GM18517 (cell line): ENCODE results near the gene PLIN3.
"Not testable (repeated sequence)": the region's sequence is repeated elsewhere in the genome, so short reads cannot be mapped to it uniquely, and the experiment has no call there.

Experiments used
- ATAC-seq: cut with Tn5 transposase; IDR thresholded peaks from one replicate; pipeline ENCODE4 v1.9.1; 2021; ENCODE audit warnings: mild to moderate bottlenecking, moderate library complexity; ENCODE audit not compliant: unreplicated experiment

The PLIN3 gene, protein sequence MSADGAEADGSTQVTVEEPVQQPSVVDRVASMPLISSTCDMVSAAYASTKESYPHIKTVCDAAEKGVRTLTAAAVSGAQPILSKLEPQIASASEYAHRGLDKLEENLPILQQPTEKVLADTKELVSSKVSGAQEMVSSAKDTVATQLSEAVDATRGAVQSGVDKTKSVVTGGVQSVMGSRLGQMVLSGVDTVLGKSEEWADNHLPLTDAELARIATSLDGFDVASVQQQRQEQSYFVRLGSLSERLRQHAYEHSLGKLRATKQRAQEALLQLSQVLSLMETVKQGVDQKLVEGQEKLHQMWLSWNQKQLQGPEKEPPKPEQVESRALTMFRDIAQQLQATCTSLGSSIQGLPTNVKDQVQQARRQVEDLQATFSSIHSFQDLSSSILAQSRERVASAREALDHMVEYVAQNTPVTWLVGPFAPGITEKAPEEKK

DNA sequence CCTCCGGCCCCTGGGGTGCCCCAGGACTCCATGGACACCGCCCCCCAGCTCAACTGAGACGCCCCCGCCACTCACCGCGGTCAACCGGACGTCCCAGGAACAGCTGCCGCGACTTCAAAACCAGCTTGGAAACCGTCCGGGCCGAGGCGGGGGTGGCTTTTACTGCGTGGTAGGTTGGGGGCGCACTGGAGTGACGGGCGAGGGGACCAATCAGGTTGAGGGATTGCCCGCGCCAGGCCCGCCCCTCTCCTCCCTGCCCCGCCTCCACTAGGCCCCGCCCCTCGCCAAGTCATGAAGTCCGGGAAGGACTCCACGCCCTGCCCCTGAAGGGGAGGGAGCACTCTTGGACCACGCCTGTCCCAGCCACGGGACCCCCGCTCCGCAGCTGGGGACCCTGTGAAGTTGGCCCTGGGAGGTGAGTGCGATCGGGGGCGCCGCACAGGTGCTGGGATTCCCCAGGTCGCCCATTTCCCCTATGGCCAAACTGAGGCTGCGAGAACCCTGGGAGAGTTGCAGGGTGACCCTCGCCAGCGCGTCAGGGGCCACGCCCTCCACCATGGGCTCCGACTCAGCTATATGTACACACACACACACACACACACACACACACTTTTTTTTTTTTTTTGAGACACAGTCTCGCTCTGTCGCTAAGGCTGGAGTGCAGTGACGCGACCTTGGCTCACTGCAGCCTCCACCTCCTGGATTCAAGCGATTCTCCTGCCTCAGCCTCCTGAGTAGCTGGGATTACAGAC lies at the start of gene PLIN3:
Gene PLIN3, minus strand, starts transcription at position 134 of the 752 bp plus-strand sequence. CDS start 6,273 bp downstream, outside the sequence.
- ATAC-seq: peak; percentile 59

DNA sequence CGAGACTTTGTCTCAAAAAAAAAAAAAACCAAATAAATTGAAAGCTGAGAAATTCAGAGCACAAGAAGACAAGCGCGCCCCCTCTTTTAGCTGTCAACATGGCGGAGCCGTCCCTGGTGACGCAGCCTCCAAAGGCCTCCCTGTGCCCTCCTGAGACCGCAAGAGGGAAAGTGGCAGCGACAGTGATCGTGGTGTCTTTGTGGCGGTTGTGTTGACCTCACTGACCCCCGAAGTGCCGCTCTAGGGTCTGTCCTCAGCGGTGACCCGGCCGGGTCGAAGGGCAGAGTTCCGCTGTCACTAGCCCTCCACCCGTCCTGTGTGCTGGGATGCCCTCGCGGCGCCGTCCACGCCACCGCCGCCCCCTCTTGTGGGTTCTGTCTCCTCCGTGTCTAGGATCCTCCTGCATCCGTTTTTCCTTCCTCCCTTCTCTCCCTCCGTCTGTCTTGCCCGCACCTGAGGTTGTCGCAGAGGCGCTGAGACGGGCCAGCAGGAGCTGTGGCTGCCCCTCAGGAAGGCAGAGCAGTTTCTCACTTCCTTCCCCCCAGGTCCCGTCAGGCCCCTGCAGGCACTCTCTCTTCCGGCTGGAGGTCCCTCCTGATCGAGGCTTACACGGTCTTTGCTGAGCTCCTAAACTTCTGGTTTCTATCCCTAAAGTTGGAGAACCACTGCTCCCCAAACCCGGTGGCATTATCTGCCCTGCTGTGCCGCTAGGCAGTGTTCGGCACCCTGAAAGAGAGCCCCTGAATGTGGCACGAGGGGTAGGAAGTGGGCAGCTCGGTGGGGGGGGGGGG lies 49.0 kb upstream of the PLIN3 start:
- ATAC-seq: no peak

DNA sequence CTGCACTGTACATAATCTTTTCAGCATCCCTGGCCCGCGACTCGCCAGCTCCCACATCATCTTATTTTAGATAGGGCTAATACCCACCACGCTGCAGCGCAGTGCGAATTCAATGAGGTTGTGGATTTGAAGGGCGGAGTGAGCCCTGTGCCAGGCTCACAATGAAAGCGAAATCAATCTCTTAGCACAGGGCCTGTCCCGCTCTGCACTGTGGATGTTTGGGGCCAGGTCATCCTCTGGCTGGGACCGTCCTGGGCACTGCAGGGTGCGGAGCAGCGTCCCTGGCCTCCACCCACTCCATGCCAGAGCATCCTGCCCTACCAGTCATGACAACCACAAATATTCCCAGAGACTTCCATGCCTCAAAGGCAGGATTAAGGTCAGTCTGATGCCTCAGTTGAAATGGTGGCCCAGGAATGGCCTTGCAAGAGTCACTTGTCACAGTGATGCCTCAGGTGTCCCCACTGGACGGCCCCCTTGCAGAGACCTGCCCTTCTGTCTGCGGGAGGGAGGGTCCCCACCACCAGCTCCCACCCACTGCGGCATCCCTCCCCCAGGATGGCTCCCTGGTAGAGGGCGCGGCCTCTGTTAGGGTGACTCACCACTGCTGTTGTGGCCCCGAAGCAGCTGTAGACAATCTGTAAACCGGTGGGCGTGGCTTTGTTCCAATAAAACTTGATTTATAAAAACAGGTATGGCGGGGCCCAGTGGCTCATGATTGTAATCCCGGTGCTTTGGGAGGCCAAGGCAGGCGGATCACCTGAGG lies 47.5 kb upstream of the PLIN3 start:
- ATAC-seq: no peak

DNA sequence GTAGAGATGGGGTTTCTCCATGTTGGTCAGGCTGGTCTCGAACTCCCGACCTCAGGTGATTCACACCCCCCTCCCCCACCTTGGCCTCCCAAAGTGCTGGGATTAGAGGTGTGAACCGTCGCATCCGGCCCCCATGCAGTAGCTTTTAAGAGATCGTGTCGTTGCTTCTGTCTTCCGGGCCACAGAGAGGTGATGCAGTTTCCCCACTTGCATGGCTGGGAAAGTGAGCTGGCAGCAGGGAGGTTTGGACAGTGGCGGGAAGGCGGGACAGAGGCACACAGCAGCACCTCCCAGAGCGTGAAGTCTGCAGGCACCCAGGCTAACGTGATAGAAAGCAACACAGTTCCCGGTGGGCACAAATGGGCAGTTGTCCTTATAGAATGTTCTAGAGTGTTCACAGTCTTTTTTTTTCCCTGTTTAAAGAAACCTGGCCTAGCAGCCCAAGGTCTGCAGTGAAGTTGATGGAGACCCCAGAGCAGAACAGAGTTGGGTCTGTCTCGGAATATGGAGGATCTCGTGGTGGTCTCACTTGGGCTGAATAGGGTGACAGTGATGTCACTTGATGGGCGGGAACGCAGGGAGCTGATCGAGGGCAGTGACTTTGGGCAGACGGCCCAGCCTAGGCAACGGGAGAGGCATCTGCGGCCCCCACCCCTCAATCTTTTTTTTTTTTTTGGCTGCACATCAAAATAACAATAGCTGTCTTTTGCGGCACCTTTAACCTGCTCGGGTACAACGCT lies 46.7 kb upstream of the PLIN3 start:
- no peak for ATAC-seq

DNA sequence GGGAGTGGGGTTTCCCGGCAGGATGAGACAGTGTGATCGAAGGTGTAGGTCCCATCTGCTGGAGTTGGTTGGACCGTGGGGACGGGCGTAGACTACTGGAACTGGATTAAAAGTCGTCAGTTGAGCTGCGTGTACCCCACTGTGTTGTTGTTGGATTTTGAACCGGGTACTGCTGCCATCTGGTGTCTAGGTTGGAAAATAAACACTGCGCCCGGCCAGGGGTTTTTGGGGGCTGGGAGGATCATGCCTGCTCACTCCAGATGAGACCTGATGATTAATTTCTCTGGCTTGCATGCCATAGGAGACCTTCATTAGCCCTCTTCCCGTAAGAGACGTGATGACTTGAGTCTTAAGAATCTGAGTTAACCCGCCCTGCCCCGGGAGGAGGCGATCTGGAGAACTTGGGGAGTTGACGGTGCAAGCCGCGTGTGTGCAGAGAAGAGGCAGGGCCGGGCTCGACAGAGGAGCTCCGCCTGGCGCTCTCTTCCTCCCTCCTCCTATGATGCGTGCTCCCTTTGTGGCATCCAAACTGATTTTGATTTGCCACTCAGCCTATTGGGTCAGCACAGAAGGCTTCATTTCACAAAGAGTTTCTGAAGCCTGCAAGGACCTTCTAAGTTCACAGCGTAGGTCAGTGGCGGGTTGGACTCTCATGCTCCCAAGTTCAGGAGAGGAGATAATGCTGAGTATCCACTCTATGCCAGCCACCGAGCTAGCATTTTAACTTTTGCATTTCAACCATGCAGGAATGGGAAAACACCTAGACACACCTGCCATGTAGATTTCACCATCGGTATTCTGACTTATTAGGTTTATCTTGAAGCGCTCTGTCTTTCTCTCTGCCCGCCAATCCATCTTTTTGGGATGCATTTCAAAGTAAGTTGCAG lies 44.6 kb upstream of the PLIN3 start:
- ATAC-seq: no peak

DNA sequence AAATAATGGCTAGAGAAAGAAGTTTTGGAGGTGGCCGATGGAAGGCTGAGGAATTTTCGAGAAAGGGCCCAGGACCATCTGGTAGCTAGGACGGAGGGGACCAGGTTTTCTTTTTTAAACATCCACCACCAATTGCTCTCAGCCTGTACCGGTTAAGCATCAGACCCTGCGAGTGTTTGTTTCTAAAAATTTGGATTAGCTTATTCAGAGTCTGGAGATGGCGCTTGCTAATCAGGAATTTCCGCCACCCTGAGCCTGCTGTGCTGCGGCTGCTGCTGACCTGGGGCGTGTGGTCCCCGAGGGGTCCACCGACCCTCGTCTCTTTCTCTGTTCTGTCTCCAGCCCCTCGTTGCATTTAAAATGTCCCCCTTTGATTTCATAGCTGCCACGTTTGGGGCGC lies 43.8 kb upstream of the PLIN3 start:
- ATAC-seq: no peak

DNA sequence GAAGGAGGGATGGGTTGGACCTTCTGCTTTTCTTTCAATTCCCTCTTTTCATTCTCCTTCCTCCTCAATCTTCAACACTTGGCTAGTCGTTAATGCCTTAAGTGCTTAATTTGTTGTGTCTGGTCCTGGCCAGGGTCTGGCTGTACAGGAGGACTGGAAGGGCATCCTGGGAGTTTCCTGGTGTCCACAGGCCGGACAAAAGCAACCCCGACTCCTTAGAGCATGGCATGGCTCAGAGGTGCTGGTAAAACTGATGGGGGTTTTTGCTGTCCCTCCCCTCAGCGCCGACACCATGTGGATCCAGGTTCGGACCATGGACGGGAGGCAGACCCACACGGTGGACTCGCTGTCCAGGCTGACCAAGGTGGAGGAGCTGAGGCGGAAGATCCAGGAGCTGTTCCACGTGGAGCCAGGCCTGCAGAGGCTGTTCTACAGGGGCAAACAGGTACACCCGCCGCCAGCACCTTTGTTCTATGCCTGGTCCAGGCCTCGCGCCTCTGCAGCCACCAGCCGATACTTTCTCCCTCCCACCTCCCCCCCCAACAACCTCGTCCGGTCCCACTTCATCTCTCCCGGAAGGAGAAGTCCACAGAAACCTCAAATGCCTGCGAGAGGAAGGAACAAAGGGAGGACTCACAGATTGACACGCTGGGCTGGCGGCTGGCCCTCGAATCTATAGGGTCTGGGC lies 43.3 kb upstream of the PLIN3 start:
- ATAC-seq: no peak

DNA sequence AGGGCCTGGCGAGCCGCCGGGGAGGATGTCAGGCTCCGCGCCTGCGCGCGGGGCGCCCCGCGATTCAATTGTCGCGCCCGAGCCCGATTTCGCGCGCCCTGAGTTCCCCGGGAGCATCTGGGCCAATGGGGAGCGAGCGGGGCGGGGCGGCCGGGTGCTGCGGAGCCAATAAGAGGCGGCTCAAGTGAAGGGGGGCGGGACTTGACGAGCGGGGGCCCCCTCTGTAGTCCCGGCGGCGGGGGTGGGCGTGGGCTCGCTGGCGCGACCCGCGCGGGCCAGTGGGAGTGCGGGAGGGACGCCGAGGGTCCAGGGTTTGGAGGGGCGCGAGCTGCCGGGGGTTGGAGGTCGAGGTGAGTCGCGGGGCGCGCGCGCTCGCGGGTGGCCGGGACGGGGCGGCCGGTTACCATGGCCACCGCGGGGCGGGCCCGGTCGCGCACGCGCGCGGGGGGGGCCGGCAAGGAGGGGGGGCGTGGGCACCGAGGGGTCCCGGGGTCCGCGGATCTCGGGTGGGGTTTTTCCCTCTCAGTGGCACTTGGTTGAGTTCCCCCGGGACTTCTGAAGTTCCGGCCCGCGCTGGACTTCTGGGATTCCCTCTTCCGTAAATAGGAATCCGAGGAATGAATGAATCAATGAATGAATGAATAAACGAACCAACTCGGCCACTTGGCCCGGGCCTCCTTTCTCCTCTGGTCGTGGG lies 42.6 kb upstream of the PLIN3 start:
- ATAC-seq: peak; percentile 46

DNA sequence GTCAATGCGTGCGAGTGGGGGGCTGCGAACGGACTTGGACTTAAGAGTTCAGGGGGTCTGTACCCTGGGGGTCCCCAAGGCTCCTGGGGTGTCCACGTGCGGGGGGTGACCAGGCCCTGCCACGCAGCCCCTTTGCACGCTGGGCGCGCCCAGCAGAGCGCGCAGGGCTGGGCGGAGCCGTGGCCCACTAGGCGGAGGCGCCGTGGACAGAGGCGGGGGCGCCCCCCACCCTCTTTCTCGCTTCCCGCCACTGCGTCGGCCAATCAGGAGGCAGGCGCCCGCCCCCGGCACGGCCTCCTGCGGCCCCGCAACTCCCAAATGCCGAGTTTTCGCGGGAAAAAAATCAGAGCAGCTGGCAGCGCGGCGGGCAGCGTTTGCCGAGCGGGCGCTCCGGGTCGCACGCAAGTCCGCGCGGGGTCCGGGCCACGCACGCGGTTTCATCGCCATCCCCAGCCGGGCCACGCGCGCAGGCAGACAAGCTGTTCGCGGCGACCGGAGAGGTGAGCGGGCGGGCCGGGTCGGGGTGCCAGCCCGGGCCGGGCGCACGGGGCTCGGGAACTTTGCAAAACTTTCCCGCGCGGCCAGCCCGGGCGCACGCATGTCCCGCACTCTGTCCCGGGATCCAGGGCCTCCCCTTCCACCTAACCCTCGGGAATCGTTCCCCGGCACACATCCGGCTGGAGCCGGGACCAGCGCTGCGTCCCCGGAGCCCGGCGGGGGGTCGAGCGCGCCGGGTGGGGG lies 41.9 kb upstream of the PLIN3 start, which contains the start of gene UHRF1:
Gene UHRF1, plus strand, starts transcription at position 346 of the 741 bp plus-strand sequence. CDS start 1,385 bp downstream, outside the sequence.
- peak; percentile 23 for ATAC-seq

DNA sequence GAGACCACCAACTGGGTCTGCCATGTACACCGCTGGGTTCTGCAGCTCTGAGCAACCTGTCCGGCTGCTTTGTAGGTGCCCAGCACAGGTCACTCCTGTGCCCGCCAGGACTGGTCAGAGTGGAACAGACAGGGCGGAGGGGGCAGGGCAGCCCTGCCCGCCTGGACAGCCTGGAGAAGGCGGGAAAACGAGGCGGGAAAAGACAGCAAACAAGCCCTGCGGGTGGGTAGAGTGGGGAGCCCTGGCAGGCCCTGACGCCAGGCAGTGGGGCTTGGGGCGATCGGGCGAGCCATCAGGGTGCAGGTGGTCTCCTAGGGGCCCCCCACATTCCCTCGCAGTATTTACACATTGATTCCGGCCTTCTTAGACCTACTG lies 41.3 kb upstream of the PLIN3 start:
- ATAC-seq: no peak

DNA sequence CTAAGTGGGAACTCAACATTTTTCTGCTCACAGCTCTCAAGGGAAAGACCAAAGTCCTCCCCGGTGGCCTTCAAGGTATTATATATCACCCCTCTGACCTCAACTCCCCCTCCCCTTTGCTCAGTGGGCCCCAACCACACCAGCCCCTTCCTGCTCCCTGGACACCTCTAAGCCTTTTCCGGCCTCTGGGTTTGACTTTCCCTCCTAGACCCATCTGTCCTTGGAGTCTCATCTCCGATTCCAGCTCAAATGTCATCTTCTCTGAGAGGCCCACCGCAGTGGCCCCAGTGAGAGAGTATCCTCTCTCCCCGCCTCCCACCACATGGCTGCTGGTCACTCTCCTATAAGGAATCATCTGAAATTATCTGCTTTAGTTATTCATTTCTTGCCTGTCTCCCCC lies 40.9 kb upstream of the PLIN3 start:
- no peak for ATAC-seq

DNA sequence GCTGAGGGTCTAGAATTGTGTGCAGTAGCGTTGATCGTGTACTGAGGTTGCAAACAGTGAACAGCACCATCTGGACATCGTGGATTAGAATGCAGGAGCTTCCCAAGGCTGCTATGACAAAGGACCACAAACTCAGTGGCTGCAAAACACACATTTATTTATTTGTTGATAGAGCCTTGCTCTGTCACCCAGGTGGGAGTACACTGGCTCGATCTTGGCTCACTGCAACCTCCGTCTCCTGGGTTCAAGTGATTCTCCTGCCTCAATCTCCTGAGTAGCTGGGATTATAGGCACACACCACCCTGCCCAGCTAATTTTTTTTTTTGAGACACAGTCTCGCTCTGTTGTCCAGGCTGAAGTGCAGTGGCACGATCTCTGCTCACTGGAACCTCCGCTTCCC lies 39.5 kb upstream of the PLIN3 start:
- ATAC-seq: no peak

DNA sequence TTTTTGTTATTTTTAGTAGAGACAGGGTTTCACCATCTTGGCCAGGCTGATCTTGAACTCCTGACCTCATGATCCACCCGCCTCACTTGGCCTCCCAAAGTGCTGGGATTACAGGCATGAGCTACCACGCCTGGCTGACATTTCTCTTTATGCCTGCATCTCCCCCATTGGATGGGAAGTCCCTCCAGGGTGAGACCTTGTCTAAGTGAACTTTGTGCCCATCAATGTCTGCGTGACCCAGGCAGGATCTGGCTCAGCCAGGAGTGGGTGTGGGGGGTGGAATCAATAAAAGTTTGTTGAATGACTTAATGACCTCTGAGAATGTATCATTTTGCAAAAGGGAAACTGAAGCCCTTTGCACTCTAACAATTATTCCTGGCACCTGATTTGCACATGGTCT lies 37.0 kb upstream of the PLIN3 start:
- ATAC-seq: no peak

DNA sequence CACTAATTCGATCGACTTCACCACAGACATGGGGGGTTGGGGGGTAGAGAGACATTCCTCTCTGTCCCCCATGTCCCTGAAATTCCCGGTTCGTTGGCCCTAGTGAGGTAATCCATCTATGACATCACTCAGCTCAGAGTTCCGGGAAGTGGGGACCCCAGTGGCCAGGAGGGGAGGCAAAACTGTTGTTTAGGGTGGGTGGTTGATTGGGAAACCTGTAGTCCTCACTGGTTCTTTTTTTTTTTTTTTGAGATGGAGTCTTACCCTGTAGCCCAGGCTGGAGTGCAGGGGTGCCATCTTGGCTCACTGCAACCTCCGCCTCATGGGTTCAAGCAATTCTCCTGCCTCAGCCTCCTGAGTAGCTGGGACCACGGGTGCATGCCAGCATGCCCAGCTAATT lies 35.3 kb upstream of the PLIN3 start, which contains the start of gene ARRDC5:
Gene ARRDC5, minus strand, starts transcription at position 101 of the 400 bp plus-strand sequence. Its CDS starts 71 bp downstream, at position 30.
- no peak for ATAC-seq

DNA sequence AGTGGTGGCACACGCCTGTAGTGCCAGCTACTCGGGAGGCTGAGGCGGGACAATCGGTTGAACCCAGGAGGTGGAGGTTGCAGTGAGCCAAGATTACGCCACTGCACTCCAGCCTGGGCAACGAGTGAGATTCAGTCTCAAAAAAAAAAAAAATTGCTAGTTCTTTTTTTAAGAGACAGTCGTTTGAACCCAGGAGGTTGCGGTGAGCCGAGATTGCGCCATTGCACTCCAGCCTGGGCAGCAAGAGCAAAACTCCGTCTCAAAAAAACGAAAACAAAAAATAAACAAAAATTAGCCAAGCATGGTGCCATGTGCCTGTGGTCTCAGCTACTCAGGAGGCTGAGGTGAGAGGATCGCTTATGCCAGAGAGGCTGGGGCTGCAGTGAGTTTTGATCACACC lies 33.4 kb upstream of the PLIN3 start:
- ATAC-seq: not testable (repeated sequence)

DNA sequence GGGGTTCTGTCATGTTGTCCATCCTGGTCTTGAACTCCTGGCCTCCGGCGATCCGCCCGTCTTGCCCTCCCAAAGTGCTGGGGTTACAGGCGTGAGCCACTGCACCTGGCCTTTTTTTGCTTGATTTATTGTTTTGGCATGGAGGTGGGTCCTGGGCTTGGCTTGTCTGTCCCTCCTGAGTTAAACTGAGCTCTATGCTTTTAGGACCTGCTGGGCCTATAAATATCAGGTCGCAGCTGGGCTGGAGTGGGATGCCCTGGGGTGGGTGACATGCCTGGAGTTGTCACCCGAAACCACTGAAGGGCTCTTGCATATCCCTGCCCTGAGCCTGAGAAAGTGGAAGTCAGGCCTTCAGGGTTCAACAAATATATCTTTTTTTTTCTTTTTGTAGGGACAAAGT lies 29.7 kb upstream of the PLIN3 start:
- ATAC-seq: no peak

DNA sequence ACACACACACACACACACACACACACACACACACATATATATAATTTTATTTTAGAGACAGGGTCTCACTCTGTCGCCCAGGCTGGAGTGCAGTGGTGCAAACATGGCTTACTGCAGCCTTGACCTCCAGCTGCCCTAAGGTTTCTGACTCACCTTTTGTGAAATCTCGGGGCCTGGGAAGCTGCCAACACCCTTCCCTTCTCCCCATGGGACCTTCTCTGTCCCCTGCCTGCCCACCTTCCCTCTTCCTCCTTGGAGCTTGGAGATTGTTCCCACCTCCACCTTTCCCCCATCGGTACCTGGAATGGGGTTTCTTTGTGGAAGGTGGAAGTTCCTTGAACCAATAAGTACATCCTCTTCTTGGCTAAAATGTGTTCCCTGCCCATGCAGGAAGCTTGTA lies 28.9 kb upstream of the PLIN3 start:
- no peak for ATAC-seq
